Epithelial cell of proximal tubule (primary cell): ENCODE results near the gene LHX3. TPM values are rescaled to one million over a fixed set of nuclear protein-coding genes. Genes with fewer than 3 reads are reported as not detected.

Source experiments
- DNase-seq: peaks from one replicate; pipeline ENCODE4 v3.0.0-alpha.2; 2011; ENCODE audit warnings: low read depth
- H3K4me3 ChIP-seq: 2 replicates; pipeline ENCODE4 v1.5.1; 2011; ENCODE audit warnings: low read depth, mild to moderate bottlenecking, low read length
- CTCF ChIP-seq: conservative IDR thresholded peaks from 2 replicates; pipeline ENCODE4 v1.5.1; 2012; ENCODE audit warnings: low read depth, mild to moderate bottlenecking, low read length
- total RNA-seq: library from RNA; depleted of rRNA; stranded (reverse); fragments of >200 nt; gene quantifications from 2 replicates; pipeline ENCODE4 v1.2.3, GENCODE V29; 2015

Gene LHX3
- total RNA-seq, 1 donor from 2014 or later = not detected

GRCh38 chr9:136160995-136161610, 43.8 kb downstream of the LHX3 start:
- no peak overlapping the region for H3K4me3 ChIP-seq
- no peak for DNase-seq
- no peak for TF ChIP-seq CTCF

GRCh38 chr9:136160381-136160841, 44.5 kb downstream of the LHX3 start:
- no peak for DNase-seq
- TF ChIP-seq CTCF = no peak
- H3K4me3 ChIP-seq = no peak overlapping the region

GRCh38 chr9:136159851-136160250, 45.1 kb downstream of the LHX3 start:
- no peak overlapping the region for H3K4me3 ChIP-seq
- DNase-seq = no peak
- TF ChIP-seq CTCF = no peak

GRCh38 chr9:136157477-136158265, 47.3 kb downstream of the LHX3 start:
- H3K4me3 ChIP-seq = no peak overlapping the region
- DNase-seq = no peak
- TF ChIP-seq CTCF = no peak

GRCh38 chr9:136156209-136157120, 48.5 kb downstream of the LHX3 start:
- no peak for TF ChIP-seq CTCF
- H3K4me3 ChIP-seq = no peak overlapping the region
- no peak for DNase-seq

GRCh38 chr9:136155576-136155975, 49.4 kb downstream of the LHX3 start:
- TF ChIP-seq CTCF = no peak
- DNase-seq = no peak
- H3K4me3 ChIP-seq = no peak overlapping the region
